Activated CD4-positive, alpha-beta T cell treated with anti-CD3 and anti-CD28 coated beads, Interleukin-10, Interleukin-2, amounts not matched to agents 100 ng/mL and 50 ng/mL, durations not matched to agents 16 hours and 8 hours (primary cell): ENCODE results near the gene COX6B2.

Source experiments
- DNase-seq: peaks from one replicate; pipeline ENCODE4 v3.0.0-alpha.2; 2020

Gene COX6B2

GRCh38 chr19:55383279-55384130 is 29.0 kb upstream of the COX6B2 start:
- DNase-seq, result peak; percentile 67

- DNase-seq, result no peak
These were observed 28.1 kb upstream of the COX6B2 start for GRCh38 chr19:55382522-55383054.

- no peak for DNase-seq
These were observed 27.5 kb upstream of the COX6B2 start for GRCh38 chr19:55382013-55382412.

GRCh38 chr19:55379174-55379573 is 24.7 kb upstream of the COX6B2 start:
- DNase-seq, result no peak

GRCh38 chr19:55377356-55378131 is 23.0 kb upstream of the COX6B2 start:
- DNase-seq, result no peak

- DNase-seq, result no peak
These were observed 21.9 kb upstream of the COX6B2 start, which contains the start of gene TMEM190 for GRCh38 chr19:55376241-55376933. TSS of gene TMEM190 (plus strand) at chr19:55376826. CDS start at chr19:55376854, 28 bp downstream.

GRCh38 chr19:55373993-55374757 is 19.7 kb upstream of the COX6B2 start:
- no peak for DNase-seq

GRCh38 chr19:55373306-55373992 is 18.9 kb upstream of the COX6B2 start:
- DNase-seq, result no peak

- DNase-seq, result no peak
These were observed 18.0 kb upstream of the COX6B2 start for GRCh38 chr19:55372316-55373081.

GRCh38 chr19:55370305-55370988 is 15.9 kb upstream of the COX6B2 start, which contains the start of gene IL11:
TSS of gene IL11 (minus strand) at chr19:55370463. CDS start at chr19:55370310, 153 bp downstream.
- DNase-seq, result no peak

- no peak for DNase-seq
These were observed 15.3 kb upstream of the COX6B2 start for GRCh38 chr19:55369653-55370304.

GRCh38 chr19:55368701-55369563 is 14.4 kb upstream of the COX6B2 start:
- no peak for DNase-seq

- DNase-seq, result no peak
These were observed 13.6 kb upstream of the COX6B2 start for GRCh38 chr19:55368106-55368505.

GRCh38 chr19:55366790-55367189 is 12.3 kb upstream of the COX6B2 start:
- no peak for DNase-seq

- DNase-seq, result no peak
These were observed 11.4 kb upstream of the COX6B2 start for GRCh38 chr19:55365964-55366363.

GRCh38 chr19:55365245-55365644 is 10.7 kb upstream of the COX6B2 start:
- no peak for DNase-seq

- DNase-seq, result no peak
These were observed 8.6 kb upstream of the COX6B2 start, which contains the start of gene GARIN5B for GRCh38 chr19:55362990-55363716. TSS of gene GARIN5B (minus strand) at chr19:55363260. CDS start at chr19:55363066, 194 bp downstream.
